Loucy (cell line): Measurements from ENCODE around the gene ARL14EP.

ENCODE experiments used
- H2AFZ ChIP-seq: fragments of 200-600 bp; sonication (generic); 2 replicates; pipeline ENCODE4 v1.6.0; 2016; ENCODE audit warnings: antibody characterized with exemption, mild to moderate bottlenecking, low read length, moderate library complexity
- H3F3A ChIP-seq: fragments of 200-600 bp; 2 replicates; pipeline ENCODE4 v1.6.0; 2016; ENCODE audit warnings: antibody characterized with exemption, low read depth, mild to moderate bottlenecking
- H3K27me3 ChIP-seq: fragments of 200-600 bp; sonication (generic); 2 replicates; pipeline ENCODE4 v1.6.1; 2014; ENCODE audit warnings: low read length, mild to moderate bottlenecking; ENCODE audit not compliant: insufficient read depth, poor library complexity, severe bottlenecking
- H3K36me3 ChIP-seq: fragments of 200-600 bp; sonication (generic); 2 replicates; pipeline ENCODE4 v1.6.1; 2016; ENCODE audit warnings: low read length; ENCODE audit not compliant: insufficient read depth
- H3K4me1 ChIP-seq: fragments of 200-600 bp; sonication (generic); 2 replicates; pipeline ENCODE4 v1.5.1; 2014; ENCODE audit warnings: low read length, mild to moderate bottlenecking; ENCODE audit not compliant: insufficient read depth, poor library complexity, severe bottlenecking
- H3K4me2 ChIP-seq: fragments of 200-600 bp; sonication (generic); 2 replicates; pipeline ENCODE4 v1.6.0; 2014; ENCODE audit warnings: antibody characterized with exemption, low read length, low read depth, mild to moderate bottlenecking; ENCODE audit not compliant: poor library complexity, severe bottlenecking
- H3K4me3 ChIP-seq: fragments of 200-600 bp; sonication (generic); 2 replicates; pipeline ENCODE4 v1.5.1; 2014; ENCODE audit warnings: low read length, mild to moderate bottlenecking, mixed read lengths; ENCODE audit not compliant: poor library complexity, severe bottlenecking
- H3K79me2 ChIP-seq: fragments of 200-600 bp; sonication (generic); 2 replicates; pipeline ENCODE4 v1.6.1; 2014; ENCODE audit warnings: low read length; ENCODE audit not compliant: insufficient read depth
- H3K9ac ChIP-seq: fragments of 200-600 bp; sonication (generic); 2 replicates; pipeline ENCODE4 v1.6.0; 2014; ENCODE audit warnings: mild to moderate bottlenecking, low read depth, low read length, moderate library complexity; ENCODE audit not compliant: poor library complexity, severe bottlenecking
- H3K9me2 ChIP-seq: fragments of 200-600 bp; sonication (generic); replicated peaks from 2 replicates; pipeline ENCODE4 v1.6.1; 2016; ENCODE audit warnings: low read depth, low read length, mixed read lengths
- H3K9me3 ChIP-seq: fragments of 200-600 bp; sonication (generic); 2 replicates; pipeline ENCODE4 v1.6.1; 2014; ENCODE audit warnings: mild to moderate bottlenecking, antibody characterized with exemption, low read length, low read depth; ENCODE audit not compliant: insufficient read depth
- H4K20me1 ChIP-seq: fragments of 200-600 bp; sonication (generic); 2 replicates; pipeline ENCODE4 v1.6.0; 2014; ENCODE audit warnings: antibody characterized with exemption, low read length, mild to moderate bottlenecking; ENCODE audit not compliant: insufficient read depth, poor library complexity, severe bottlenecking
- CTCF ChIP-seq: fragments of 200-600 bp; sonication (generic); conservative IDR thresholded peaks from 2 replicates; pipeline ENCODE4 v1.5.1; 2014; ENCODE audit warnings: mild to moderate bottlenecking, antibody characterized with exemption, low read length
- EZH2phosphoT487 ChIP-seq: fragments of 200-600 bp; IDR thresholded peaks from 2 replicates; pipeline ENCODE4 v1.6.1; 2018; ENCODE audit warnings: antibody characterized with exemption, mild to moderate bottlenecking, moderate library complexity, borderline replicate concordance

ARL14EP gene

GRCh38 chr11:30356391-30356790 is 33.5 kb downstream of the ARL14EP start:
- no peaks in the 10 kb centered on the region for H3K9me2 ChIP-seq
- H3F3A ChIP-seq = no peaks in the 10 kb centered on the region
- H3K4me2 ChIP-seq = no peak overlapping the region
- H3K36me3 ChIP-seq = no peaks in the 10 kb centered on the region
- no peak overlapping the region for H3K4me3 ChIP-seq
- no peaks in the 10 kb centered on the region for H3K9me3 ChIP-seq
- no peak overlapping the region for H2AFZ ChIP-seq
- no peaks in the 10 kb centered on the region for H3K4me1 ChIP-seq
- no peaks in the 10 kb centered on the region for H3K79me2 ChIP-seq
- no peaks in the 10 kb centered on the region for H3K27me3 ChIP-seq
- no peak overlapping the region for H3K9ac ChIP-seq
- TF ChIP-seq CTCF (no peak), EZH2phosphoT487 (no peak)
- no peaks in the 10 kb centered on the region for H4K20me1 ChIP-seq

- no peaks in the 10 kb centered on the region for H3F3A ChIP-seq
- H3K4me1 ChIP-seq = no peaks in the 10 kb centered on the region
- H3K9me2 ChIP-seq = no peaks in the 10 kb centered on the region
- no peaks in the 10 kb centered on the region for H3K79me2 ChIP-seq
- H3K9ac ChIP-seq = no peak overlapping the region
- H3K9me3 ChIP-seq = no peaks in the 10 kb centered on the region
- H3K27me3 ChIP-seq = no peaks in the 10 kb centered on the region
- no peak overlapping the region for H2AFZ ChIP-seq
- H3K36me3 ChIP-seq = no peaks in the 10 kb centered on the region
- H3K4me3 ChIP-seq = no peak overlapping the region
- no peak overlapping the region for H3K4me2 ChIP-seq
- TF ChIP-seq EZH2phosphoT487 = no peak
- no peak for TF ChIP-seq CTCF
- no peaks in the 10 kb centered on the region for H4K20me1 ChIP-seq
These were observed 35.0 kb downstream of the ARL14EP start for GRCh38 chr11:30357872-30358271.

GRCh38 chr11:30358536-30358935 is 35.6 kb downstream of the ARL14EP start:
- no peak overlapping the region for H3K4me2 ChIP-seq
- no peaks in the 10 kb centered on the region for H3K9me3 ChIP-seq
- H3K4me1 ChIP-seq = no peaks in the 10 kb centered on the region
- H4K20me1 ChIP-seq = no peaks in the 10 kb centered on the region
- no peaks in the 10 kb centered on the region for H3F3A ChIP-seq
- no peak overlapping the region for H3K4me3 ChIP-seq
- TF ChIP-seq CTCF (no peak), EZH2phosphoT487 (no peak)
- no peaks in the 10 kb centered on the region for H3K79me2 ChIP-seq
- no peaks in the 10 kb centered on the region for H3K27me3 ChIP-seq
- H3K36me3 ChIP-seq = no peaks in the 10 kb centered on the region
- H2AFZ ChIP-seq = no peak overlapping the region
- H3K9ac ChIP-seq = no peak overlapping the region
- no peaks in the 10 kb centered on the region for H3K9me2 ChIP-seq
